ENCODE measurements around the gene CDC37L1.

Gene CDC37L1

GRCh38 chr9:4661165-4661564, 18.2 kb upstream of the CDC37L1 start:
- no peak for DNase-seq
- H3K9me3 ChIP-seq (ENCODE audit: severe bottlenecking): no peaks in the 10 kb centered on the region
- H3K36me3 ChIP-seq: 0 out of 2 replicates have a peak, but pooled peaks cover 3% of the 10 kb centered on the region
- TF ChIP-seq CTCF (IDR thresholded peaks at IDR 0.05; ENCODE audit: low read depth, low read length): no peak
- H3K4me3 ChIP-seq (ENCODE audit: low read depth, low read length): no peak overlapping the region
- H3K27me3 ChIP-seq (ENCODE audit: insufficient read depth, low read depth, severe bottlenecking): no peaks in the 10 kb centered on the region
- H3K27ac ChIP-seq: no peak overlapping the region

- no peak overlapping the region for H3K4me3 ChIP-seq (ENCODE audit: low read depth, low read length)
- H3K27me3 ChIP-seq (ENCODE audit: insufficient read depth, low read depth, severe bottlenecking): no peaks in the 10 kb centered on the region
- H3K27ac ChIP-seq: no peak overlapping the region
- DNase-seq: no peak
- H3K9me3 ChIP-seq (ENCODE audit: severe bottlenecking): no peaks in the 10 kb centered on the region
- no peak for TF ChIP-seq CTCF (IDR thresholded peaks at IDR 0.05; ENCODE audit: low read depth, low read length)
- H3K36me3 ChIP-seq: 0 out of 2 replicates have a peak, but pooled peaks cover 3% of the 10 kb centered on the region
Observed at GRCh38 chr9:4661611-4662010, 17.8 kb upstream of the CDC37L1 start.

GRCh38 chr9:4662108-4662988, 17.0 kb upstream of the CDC37L1 start, which contains the start of gene PLPP6:
Gene PLPP6, plus strand, starts transcription at chr9:4662294. Its CDS starts 82 bp downstream, at chr9:4662376.
- H3K4me3 ChIP-seq (ENCODE audit: low read depth, low read length): peak within 1 kb of the TSS; percentile 81
- 0 out of 2 replicates have a peak, but pooled peaks cover 3% of the 10 kb centered on the region for H3K36me3 ChIP-seq
- H3K27me3 ChIP-seq (ENCODE audit: insufficient read depth, low read depth, severe bottlenecking): no peaks in the 10 kb centered on the region
- H3K27ac ChIP-seq: peak within 1 kb of the TSS; percentile 69
- peak; percentile 68 for TF ChIP-seq CTCF (IDR thresholded peaks at IDR 0.05; ENCODE audit: low read depth, low read length)
- H3K9me3 ChIP-seq (ENCODE audit: severe bottlenecking): no peaks in the 10 kb centered on the region
- peak; percentile 92 for DNase-seq

GRCh38 chr9:4662989-4663792, 16.2 kb upstream of the CDC37L1 start:
- Histone ChIP-seq H3K9me3 (ENCODE audit: severe bottlenecking) (no peaks in the 10 kb centered on the region), H3K27me3 (ENCODE audit: insufficient read depth, low read depth, severe bottlenecking) (no peaks in the 10 kb centered on the region), H3K4me3 (ENCODE audit: low read depth, low read length) (peak overlapping the region; percentile 81), H3K27ac (no peak overlapping the region), H3K36me3 (0 out of 2 replicates have a peak, but pooled peaks cover 3% of the 10 kb centered on the region)
- no peak for DNase-seq
- no peak for TF ChIP-seq CTCF (IDR thresholded peaks at IDR 0.05; ENCODE audit: low read depth, low read length)

- Histone ChIP-seq H3K9me3 (ENCODE audit: severe bottlenecking) (no peaks in the 10 kb centered on the region), H3K36me3 (0 out of 2 replicates have a peak, but pooled peaks cover 3% of the 10 kb centered on the region), H3K27me3 (ENCODE audit: insufficient read depth, low read depth, severe bottlenecking) (no peaks in the 10 kb centered on the region), H3K27ac (no peak overlapping the region), H3K4me3 (ENCODE audit: low read depth, low read length) (no peak overlapping the region)
- DNase-seq: no peak
- TF ChIP-seq CTCF (IDR thresholded peaks at IDR 0.05; ENCODE audit: low read depth, low read length): no peak
Observed at GRCh38 chr9:4663956-4664355, 15.4 kb upstream of the CDC37L1 start.
